ENCODE measurements around the gene COL27A1. TPM values are rescaled to one million over a fixed set of nuclear protein-coding genes. Genes with fewer than 3 reads are reported as not detected.

The COL27A1 gene
- total and polyA plus RNA-seq, 2 experiments from 2014 or later: 10.5 to 18.0 TPM

DNA sequence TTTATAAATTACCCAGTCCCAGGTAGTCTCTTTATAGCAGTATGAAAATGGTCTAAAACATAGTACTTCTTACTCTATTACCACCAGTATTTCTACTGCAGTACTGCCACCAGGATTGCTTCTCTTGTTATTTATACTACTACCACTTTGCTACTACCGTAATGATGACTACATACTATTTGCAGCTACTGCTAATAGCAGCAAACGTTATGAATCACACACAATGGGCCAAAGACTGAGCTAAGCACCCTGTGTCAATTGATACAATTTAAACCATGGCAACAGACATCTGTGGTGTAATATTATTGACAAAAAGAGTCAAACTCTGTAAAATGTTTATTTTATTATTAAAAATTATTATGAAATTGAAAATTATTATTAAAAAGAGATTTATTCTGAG lies 41.0 kb upstream of the COL27A1 start:
- H4K20me1 ChIP-seq (replicated peaks; ENCODE audit: insufficient read depth): no peaks in the 10 kb centered on the region
- Mint-ChIP-seq H3K27me3 (ENCODE audit: insufficient read depth, low read depth, poor library complexity) (peaks cover 5% of the 10 kb centered on the region), H3K4me3 (no peak overlapping the region), H3K9me3 (no peaks in the 10 kb centered on the region), H3K27ac (no peak overlapping the region), H3K4me1 (peaks cover 5% of the 10 kb centered on the region; the same call in 1 of the 3 replicates), H3K36me3 (ENCODE audit: low read depth) (no peaks in the 10 kb centered on the region; the same call in 2 of the 3 replicates)
- no peaks in the 10 kb centered on the region for H3K9me2 ChIP-seq (ENCODE audit: insufficient read depth)
- H3K27me3 ChIP-seq (ENCODE audit: insufficient read depth): no peaks in the 10 kb centered on the region
- no peak overlapping the region for H3K27ac ChIP-seq (ENCODE audit: low read depth)
- ATAC-seq: no peak
- no peak overlapping the region for H3K4me2 ChIP-seq
- no peaks in the 10 kb centered on the region for H3K79me2 ChIP-seq (replicated peaks; ENCODE audit: insufficient read depth)
- H2AFZ ChIP-seq: no peak overlapping the region
- H3K36me3 ChIP-seq (ENCODE audit: insufficient read depth): no peaks in the 10 kb centered on the region
- TF ChIP-seq, protein P1, sequence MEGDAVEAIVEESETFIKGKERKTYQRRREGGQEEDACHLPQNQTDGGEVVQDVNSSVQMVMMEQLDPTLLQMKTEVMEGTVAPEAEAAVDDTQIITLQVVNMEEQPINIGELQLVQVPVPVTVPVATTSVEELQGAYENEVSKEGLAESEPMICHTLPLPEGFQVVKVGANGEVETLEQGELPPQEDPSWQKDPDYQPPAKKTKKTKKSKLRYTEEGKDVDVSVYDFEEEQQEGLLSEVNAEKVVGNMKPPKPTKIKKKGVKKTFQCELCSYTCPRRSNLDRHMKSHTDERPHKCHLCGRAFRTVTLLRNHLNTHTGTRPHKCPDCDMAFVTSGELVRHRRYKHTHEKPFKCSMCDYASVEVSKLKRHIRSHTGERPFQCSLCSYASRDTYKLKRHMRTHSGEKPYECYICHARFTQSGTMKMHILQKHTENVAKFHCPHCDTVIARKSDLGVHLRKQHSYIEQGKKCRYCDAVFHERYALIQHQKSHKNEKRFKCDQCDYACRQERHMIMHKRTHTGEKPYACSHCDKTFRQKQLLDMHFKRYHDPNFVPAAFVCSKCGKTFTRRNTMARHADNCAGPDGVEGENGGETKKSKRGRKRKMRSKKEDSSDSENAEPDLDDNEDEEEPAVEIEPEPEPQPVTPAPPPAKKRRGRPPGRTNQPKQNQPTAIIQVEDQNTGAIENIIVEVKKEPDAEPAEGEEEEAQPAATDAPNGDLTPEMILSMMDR (conservative IDR thresholded peaks at IDR 0.05; ENCODE audit: low read depth in 2 of 2): no peak
- no peak for TF ChIP-seq STAT1 (IDR thresholded peaks at IDR 0.05; ENCODE audit: unreplicated experiment)
- H3K4me3 ChIP-seq: no peak overlapping the region
- DNase-seq (ENCODE audit: low spot score): no peak
- H3F3A ChIP-seq (replicated peaks; ENCODE audit: low read depth): no peaks in the 10 kb centered on the region
- H3K4me1 ChIP-seq (ENCODE audit: insufficient read depth): no peaks in the 10 kb centered on the region

DNA sequence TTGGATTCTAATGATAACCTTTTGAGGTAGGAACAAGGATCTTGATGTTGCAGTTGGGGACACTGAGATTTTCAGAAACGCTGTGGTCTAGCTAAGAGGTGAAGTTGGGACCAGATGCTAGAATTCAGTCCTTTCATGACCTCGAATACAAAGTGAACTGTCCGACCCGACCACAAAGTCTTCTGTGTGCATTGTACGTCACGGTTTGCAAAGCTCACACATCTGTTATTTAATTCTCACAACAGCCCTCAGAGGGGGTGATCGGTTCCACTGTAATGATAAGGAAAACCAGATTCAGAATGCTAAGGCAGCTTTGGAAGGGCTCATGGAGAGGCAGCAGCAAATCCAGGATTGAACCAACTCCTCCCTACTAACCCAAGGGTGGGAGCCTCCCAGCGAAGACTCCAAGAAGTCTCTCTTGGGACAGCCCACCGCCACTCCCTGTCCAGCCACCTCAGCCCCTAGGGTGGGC lies 39.6 kb upstream of the COL27A1 start:
- H3K79me2 ChIP-seq (replicated peaks; ENCODE audit: insufficient read depth): no peaks in the 10 kb centered on the region
- no peak overlapping the region for H3K4me2 ChIP-seq
- DNase-seq (ENCODE audit: low spot score) (no peak), ATAC-seq (no peak)
- no peak overlapping the region for H3K27ac Mint-ChIP-seq
- no peak overlapping the region for H2AFZ ChIP-seq
- no peak overlapping the region for H3K27ac ChIP-seq (ENCODE audit: low read depth)
- H3K27me3 Mint-ChIP-seq (ENCODE audit: insufficient read depth, low read depth, poor library complexity): peaks cover 5% of the 10 kb centered on the region
- H3K27me3 ChIP-seq (ENCODE audit: insufficient read depth): no peaks in the 10 kb centered on the region
- H3K4me3 ChIP-seq: no peak overlapping the region
- no peak for TF ChIP-seq EZH2 (IDR thresholded peaks at IDR 0.05; ENCODE audit: low read depth, unreplicated experiment)
- TF ChIP-seq, protein P1 (conservative IDR thresholded peaks at IDR 0.05; ENCODE audit: low read depth in 2 of 2): no peak
- no peak for TF ChIP-seq EZH2phosphoT487 (IDR thresholded peaks at IDR 0.05; ENCODE audit: unreplicated experiment)
- no peak for TF ChIP-seq STAT1 (IDR thresholded peaks at IDR 0.05; ENCODE audit: unreplicated experiment)
- TF ChIP-seq ZNF331 (CRISPR knock-in tag; IDR thresholded peaks at IDR 0.05; ENCODE audit: low read depth): no peak
- TF ChIP-seq, protein P2, sequence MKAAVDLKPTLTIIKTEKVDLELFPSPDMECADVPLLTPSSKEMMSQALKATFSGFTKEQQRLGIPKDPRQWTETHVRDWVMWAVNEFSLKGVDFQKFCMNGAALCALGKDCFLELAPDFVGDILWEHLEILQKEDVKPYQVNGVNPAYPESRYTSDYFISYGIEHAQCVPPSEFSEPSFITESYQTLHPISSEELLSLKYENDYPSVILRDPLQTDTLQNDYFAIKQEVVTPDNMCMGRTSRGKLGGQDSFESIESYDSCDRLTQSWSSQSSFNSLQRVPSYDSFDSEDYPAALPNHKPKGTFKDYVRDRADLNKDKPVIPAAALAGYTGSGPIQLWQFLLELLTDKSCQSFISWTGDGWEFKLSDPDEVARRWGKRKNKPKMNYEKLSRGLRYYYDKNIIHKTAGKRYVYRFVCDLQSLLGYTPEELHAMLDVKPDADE (IDR thresholded peaks at IDR 0.05): no peak
- H3K36me3 Mint-ChIP-seq (ENCODE audit: low read depth): no peaks in the 10 kb centered on the region; the same call in 2 of the 3 replicates
- H3K4me3 Mint-ChIP-seq: no peak overlapping the region
- H4K20me1 ChIP-seq (replicated peaks; ENCODE audit: insufficient read depth): no peaks in the 10 kb centered on the region
- H3K9me2 ChIP-seq (ENCODE audit: insufficient read depth): no peaks in the 10 kb centered on the region
- H3K9me3 Mint-ChIP-seq: no peaks in the 10 kb centered on the region
- no peaks in the 10 kb centered on the region for H3K4me1 ChIP-seq (ENCODE audit: insufficient read depth)
- H3F3A ChIP-seq (replicated peaks; ENCODE audit: low read depth): no peaks in the 10 kb centered on the region
- peaks cover 5% of the 10 kb centered on the region; the same call in 1 of the 3 replicates for H3K4me1 Mint-ChIP-seq
- H3K36me3 ChIP-seq (ENCODE audit: insufficient read depth): no peaks in the 10 kb centered on the region

Measured in GM23338 (cell line).